Caco-2 (cell line): ENCODE results near the gene CISD2. TPM values are rescaled to one million over a fixed set of nuclear protein-coding genes. Genes with fewer than 3 reads are reported as not detected.
"Not testable (repeated sequence)": the region's sequence is repeated elsewhere in the genome, so short reads cannot be mapped to it uniquely, and the experiment has no call there.

Experiments
- BruUV-seq: library from RNA; stranded (reverse); fragments of 400-500 nt; replicated peaks from 2 replicates; lab custom pipeline; 2021; lab: Mats Ljungman, UMichigan
- CTCF ChIA-PET: fragments of 300-600 bp; sonication (Branson Sonifier 250); formaldehyde crosslinking; loops from one replicate; lab custom pipeline; 2022; ENCODE audit warnings: antibody characterized with exemption; lab: Charles Lee
- POLR2A ChIA-PET: fragments of 300-600 bp; sonication (Branson Sonifier 250); formaldehyde crosslinking; loops from one replicate; lab custom pipeline; 2022; ENCODE audit warnings: antibody characterized with exemption; lab: Charles Lee
- DNase-seq, 2 experiments: peaks; one replicate each; pipeline versions ENCODE4 v3.0.0 to v3.0.0-alpha.2; 2020 to 2022
- H3K27me3 ChIP-seq: replicated peaks from 2 replicates; pipeline ENCODE4 v1.6.0; 2011; ENCODE audit warnings: low read length; ENCODE audit not compliant: control insufficient read depth, insufficient read depth
- H3K36me3 ChIP-seq: 2 replicates; pipeline ENCODE4 v1.5.1; 2011; ENCODE audit warnings: low read length; ENCODE audit not compliant: control insufficient read depth, insufficient read depth
- H3K4me1 ChIP-seq: fragments of 250-450 bp; sonication (Bioruptor Pico); 2 replicates; pipeline ENCODE4 v1.5.1; 2020; ENCODE audit warnings: mild to moderate bottlenecking
- H3K4me3 ChIP-seq: 2 replicates; pipeline ENCODE4 v1.5.1; 2011; ENCODE audit warnings: low read depth, mild to moderate bottlenecking, control low read depth, low read length
- H3K9me3 ChIP-seq: fragments of 250-450 bp; sonication (Bioruptor Pico); 2 replicates; pipeline ENCODE4 v1.5.1; 2020; ENCODE audit warnings: mild to moderate bottlenecking, moderate library complexity
- H3K27ac Mint-ChIP-seq: one replicate; pipeline ENCODE4 v1.8.0; 2022; ENCODE audit warnings: mixed read lengths; ENCODE audit not compliant: unreplicated experiment
- H3K27me3 Mint-ChIP-seq: one replicate; pipeline ENCODE4 v1.8.0; 2022; ENCODE audit warnings: mixed read lengths; ENCODE audit not compliant: insufficient read depth, unreplicated experiment
- H3K36me3 Mint-ChIP-seq: one replicate; pipeline ENCODE4 v1.8.0; 2022; ENCODE audit warnings: mild to moderate bottlenecking, mixed read lengths; ENCODE audit not compliant: insufficient read depth, unreplicated experiment
- H3K4me1 Mint-ChIP-seq: one replicate; pipeline ENCODE4 v1.8.0; 2022; ENCODE audit warnings: low read depth, mixed read lengths; ENCODE audit not compliant: unreplicated experiment
- H3K4me3 Mint-ChIP-seq: one replicate; pipeline ENCODE4 v1.8.0; 2022; ENCODE audit warnings: mild to moderate bottlenecking, moderate library complexity, mixed read lengths; ENCODE audit not compliant: unreplicated experiment
- H3K9me3 Mint-ChIP-seq: one replicate; pipeline ENCODE4 v1.8.0; 2022; ENCODE audit warnings: mixed read lengths; ENCODE audit not compliant: unreplicated experiment
- intact Hi-C: fragments of 100-400 bp; cut with micrococcal nuclease; formaldehyde crosslinking; loops from one replicate; pipeline ENCODE4 v1.10.0; 2022; ENCODE audit not compliant: unreplicated experiment
- total RNA-seq: library from RNA; stranded (reverse); gene quantifications from 2 replicates; pipeline ENCODE4 v1.2.3, GENCODE V29; 2022
- TF ChIP-seq, protein P1 (sequence below), 2 experiments: fragments of 200-600 bp in 1 of 2; IDR thresholded peaks; 1 replicate in 1 of 2; 2 replicates in 1 of 2; pipeline versions ENCODE4 v1.5.1 to v1.8.0; 2011 to 2022; ENCODE audit warnings: antibody characterized with exemption in 1 of 2, control low read depth in 1 of 2, inconsistent platforms in 1 of 2, low read depth in 1 of 2, low read length in 1 of 2, mild to moderate bottlenecking in 1 of 2, moderate library complexity in 1 of 2; ENCODE audit not compliant: insufficient read depth in 1 of 2, severe bottlenecking in 1 of 2, unreplicated experiment in 1 of 2

Gene CISD2
- total RNA-seq, 1 experiment from 2014 or later, result 54.0 TPM

DNA sequence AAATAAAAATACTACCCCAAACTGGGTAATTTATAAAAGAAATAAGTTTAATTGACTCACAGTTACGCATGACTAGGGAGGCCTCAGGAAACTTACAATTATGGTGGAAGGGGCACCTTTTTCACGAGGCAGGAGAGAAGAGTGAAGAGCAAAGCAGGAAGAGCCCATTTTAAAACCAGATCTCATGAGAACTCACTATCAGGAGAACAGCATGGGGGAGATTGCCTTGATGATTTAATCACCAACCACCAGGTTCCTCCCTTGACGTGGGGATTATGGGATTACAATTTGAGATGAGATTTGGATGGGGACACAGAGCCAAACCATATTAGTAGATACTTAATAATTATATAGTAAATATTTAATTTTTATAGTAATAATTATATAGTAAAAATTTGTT lies 10.1 kb downstream of the CISD2 start:
- ChIA-PET POLR2A (no interaction called here), CTCF (no interaction called here)
- Histone ChIP-seq H3K4me1 (no peaks in the 10 kb centered on the region), H3K4me3 (no peak overlapping the region), H3K9me3 (peaks cover 15% of the 10 kb centered on the region), H3K27me3 (no peaks in the 10 kb centered on the region), H3K36me3 (no peaks in the 10 kb centered on the region; the same call in 1 of the 2 replicates)
- H3K27me3 Mint-ChIP-seq, result no peaks in the 10 kb centered on the region
- DNase-seq, result no peak
- peaks cover 44% of the 10 kb centered on the region for H3K36me3 Mint-ChIP-seq
- peaks cover 6% of the 10 kb centered on the region for H3K4me1 Mint-ChIP-seq
- intact Hi-C loops, result no loop called here
- peaks cover 9% of the 10 kb centered on the region for H3K9me3 Mint-ChIP-seq
- BruUV-seq, result no TSS peak
- H3K4me3 Mint-ChIP-seq, result no peak overlapping the region
- no peak overlapping the region for H3K27ac Mint-ChIP-seq
- TF ChIP-seq, protein P1, sequence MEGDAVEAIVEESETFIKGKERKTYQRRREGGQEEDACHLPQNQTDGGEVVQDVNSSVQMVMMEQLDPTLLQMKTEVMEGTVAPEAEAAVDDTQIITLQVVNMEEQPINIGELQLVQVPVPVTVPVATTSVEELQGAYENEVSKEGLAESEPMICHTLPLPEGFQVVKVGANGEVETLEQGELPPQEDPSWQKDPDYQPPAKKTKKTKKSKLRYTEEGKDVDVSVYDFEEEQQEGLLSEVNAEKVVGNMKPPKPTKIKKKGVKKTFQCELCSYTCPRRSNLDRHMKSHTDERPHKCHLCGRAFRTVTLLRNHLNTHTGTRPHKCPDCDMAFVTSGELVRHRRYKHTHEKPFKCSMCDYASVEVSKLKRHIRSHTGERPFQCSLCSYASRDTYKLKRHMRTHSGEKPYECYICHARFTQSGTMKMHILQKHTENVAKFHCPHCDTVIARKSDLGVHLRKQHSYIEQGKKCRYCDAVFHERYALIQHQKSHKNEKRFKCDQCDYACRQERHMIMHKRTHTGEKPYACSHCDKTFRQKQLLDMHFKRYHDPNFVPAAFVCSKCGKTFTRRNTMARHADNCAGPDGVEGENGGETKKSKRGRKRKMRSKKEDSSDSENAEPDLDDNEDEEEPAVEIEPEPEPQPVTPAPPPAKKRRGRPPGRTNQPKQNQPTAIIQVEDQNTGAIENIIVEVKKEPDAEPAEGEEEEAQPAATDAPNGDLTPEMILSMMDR (IDR thresholded peaks at IDR 0.05; ENCODE audit: insufficient read depth in 1 of 2, low read depth in 1 of 2, low read length in 1 of 2, severe bottlenecking in 1 of 2, unreplicated experiment in 1 of 2), result no peak

DNA sequence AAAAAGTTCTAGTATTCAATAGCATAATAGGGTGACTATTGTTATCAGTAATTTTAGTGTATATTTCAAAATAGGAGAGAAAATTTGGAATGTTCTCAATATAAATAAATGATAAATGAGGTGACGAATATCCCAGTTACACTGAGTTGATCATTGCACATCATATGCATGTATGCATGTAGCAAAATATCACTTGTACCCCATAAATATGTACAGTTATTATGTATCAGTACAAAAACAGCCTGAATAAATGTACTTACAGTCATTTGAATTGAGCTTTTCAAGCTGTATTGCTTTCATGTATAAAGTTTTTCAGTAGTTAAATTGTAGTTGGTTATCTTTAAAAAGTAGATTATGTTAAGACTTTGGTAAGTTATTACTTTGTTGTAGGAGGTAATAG lies 12.6 kb downstream of the CISD2 start:
- ChIA-PET CTCF (no interaction called here), POLR2A (no interaction called here)
- Mint-ChIP-seq H3K27ac (no peak overlapping the region), H3K9me3 (no peaks in the 10 kb centered on the region), H3K4me3 (no peak overlapping the region), H3K27me3 (no peaks in the 10 kb centered on the region), H3K36me3 (peaks cover 29% of the 10 kb centered on the region), H3K4me1 (peaks cover 6% of the 10 kb centered on the region)
- no TSS peak for BruUV-seq
- no peaks in the 10 kb centered on the region for H3K27me3 ChIP-seq
- no peak for DNase-seq
- H3K36me3 ChIP-seq, result no peaks in the 10 kb centered on the region; the same call in 1 of the 2 replicates
- no peak overlapping the region for H3K4me3 ChIP-seq
- intact Hi-C loops, result no loop called here
- H3K4me1 ChIP-seq, result no peaks in the 10 kb centered on the region
- peaks cover 15% of the 10 kb centered on the region for H3K9me3 ChIP-seq
- TF ChIP-seq, protein P1 (IDR thresholded peaks at IDR 0.05; ENCODE audit: insufficient read depth in 1 of 2, low read depth in 1 of 2, low read length in 1 of 2, severe bottlenecking in 1 of 2, unreplicated experiment in 1 of 2), result no peak

DNA sequence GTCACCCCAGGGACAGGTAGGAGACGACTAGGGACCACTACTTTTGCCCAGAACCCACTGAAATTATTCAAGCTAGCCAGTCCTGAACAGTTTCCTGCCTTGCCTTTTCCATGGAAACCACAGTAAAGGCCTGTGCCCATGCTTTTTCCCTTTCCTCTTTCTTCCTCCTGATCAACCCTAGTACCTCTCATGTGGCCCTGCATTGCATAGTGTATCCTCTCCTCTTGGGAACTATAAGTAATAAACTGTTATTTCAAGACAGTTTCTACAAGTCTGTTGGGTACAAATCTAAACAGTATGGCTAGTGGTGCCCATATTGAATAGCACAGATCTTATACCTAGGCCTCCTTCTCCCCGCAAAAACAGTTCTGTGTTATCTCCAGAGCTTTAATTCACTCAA lies 14.5 kb downstream of the CISD2 start:
- no peaks in the 10 kb centered on the region for H3K4me1 ChIP-seq
- H3K27ac Mint-ChIP-seq, result no peak overlapping the region
- intact Hi-C loops, result no loop called here
- H3K4me3 Mint-ChIP-seq, result no peak overlapping the region
- no peaks in the 10 kb centered on the region for H3K9me3 ChIP-seq
- POLR2A ChIA-PET, result no interaction called here
- H3K9me3 Mint-ChIP-seq, result no peaks in the 10 kb centered on the region
- H3K4me3 ChIP-seq, result no peak overlapping the region
- H3K4me1 Mint-ChIP-seq, result peaks cover 4% of the 10 kb centered on the region
- H3K36me3 ChIP-seq, result no peaks in the 10 kb centered on the region
- TF ChIP-seq, protein P1 (IDR thresholded peaks at IDR 0.05; ENCODE audit: insufficient read depth in 1 of 2, low read depth in 1 of 2, low read length in 1 of 2, severe bottlenecking in 1 of 2, unreplicated experiment in 1 of 2), result no peak
- BruUV-seq, result no TSS peak
- no peaks in the 10 kb centered on the region for H3K27me3 ChIP-seq
- H3K36me3 Mint-ChIP-seq, result peaks cover 21% of the 10 kb centered on the region
- H3K27me3 Mint-ChIP-seq, result no peaks in the 10 kb centered on the region
- CTCF ChIA-PET, result no interaction called here
- no peak for DNase-seq

DNA sequence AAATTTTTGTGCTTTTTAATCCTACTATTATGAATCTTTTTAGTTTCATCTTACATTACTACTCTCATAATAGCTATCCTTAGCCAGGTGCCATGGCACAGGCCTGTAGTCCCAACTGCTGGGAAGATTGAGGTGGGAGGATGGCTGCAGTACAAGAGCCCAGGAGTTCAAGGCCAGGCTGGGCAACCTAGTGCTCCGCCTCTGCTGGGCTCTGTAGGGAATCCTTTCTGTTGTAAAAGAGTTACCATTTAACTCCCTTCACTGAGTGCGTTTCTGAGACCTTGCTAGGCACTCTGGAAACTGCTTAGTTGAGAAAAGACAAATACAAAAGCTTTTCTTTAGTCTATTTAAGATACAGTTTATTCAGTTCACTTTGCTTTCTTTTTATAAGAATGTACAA lies 19.8 kb downstream of the CISD2 start:
- H3K4me3 ChIP-seq, H3K27me3 Mint-ChIP-seq, H3K4me1 ChIP-seq, H3K9me3 ChIP-seq, H3K4me1 Mint-ChIP-seq, H3K4me3 Mint-ChIP-seq, H3K36me3 ChIP-seq, H3K27me3 ChIP-seq, DNase-seq, H3K9me3 Mint-ChIP-seq, H3K27ac Mint-ChIP-seq, CTCF ChIA-PET, intact Hi-C loops, BruUV-seq, POLR2A ChIA-PET: not testable (repeated sequence)
- H3K36me3 Mint-ChIP-seq, result peaks cover 12% of the 10 kb centered on the region

DNA sequence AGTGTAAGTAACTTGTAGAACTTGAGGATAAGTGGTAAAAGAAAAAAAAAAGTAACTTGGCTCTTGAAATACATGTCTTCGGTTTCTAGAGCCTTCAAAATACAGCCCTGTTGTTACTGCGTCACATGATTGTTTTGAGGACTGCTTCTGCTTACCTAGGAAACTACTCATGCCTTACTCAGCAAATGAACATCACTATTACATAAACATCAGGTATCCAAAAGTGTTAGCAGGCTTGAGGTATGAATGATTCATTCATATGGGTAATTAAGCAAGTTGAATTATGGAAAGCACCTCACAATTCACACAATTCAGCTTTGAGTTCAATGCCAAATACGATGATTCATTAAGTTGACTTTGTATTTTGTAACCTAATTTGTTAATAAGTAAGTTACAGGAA lies 21.1 kb downstream of the CISD2 start:
- H3K4me1 ChIP-seq, H3K27me3 Mint-ChIP-seq, H3K27me3 ChIP-seq, DNase-seq, H3K9me3 ChIP-seq, H3K4me3 ChIP-seq, H3K27ac Mint-ChIP-seq, BruUV-seq, H3K36me3 ChIP-seq, CTCF ChIA-PET, H3K4me1 Mint-ChIP-seq, intact Hi-C loops, H3K9me3 Mint-ChIP-seq, H3K4me3 Mint-ChIP-seq: not testable (repeated sequence)
- POLR2A ChIA-PET, result interaction anchor here (0.7 kb wide), 1 partner anchor 77 kb away, joined by 3 read pairs; no protein-coding TSS in a partner anchor
- peaks cover 12% of the 10 kb centered on the region for H3K36me3 Mint-ChIP-seq
